ENCODE measurements around the gene CREG2. TPM values are rescaled to one million over a fixed set of nuclear protein-coding genes. Genes with fewer than 3 reads are reported as not detected.

Gene CREG2
- total RNA-seq, 6 donors from 2014 or later = 1.1 to 8.4 (median 1.6) TPM; not detected in 3

DNA sequence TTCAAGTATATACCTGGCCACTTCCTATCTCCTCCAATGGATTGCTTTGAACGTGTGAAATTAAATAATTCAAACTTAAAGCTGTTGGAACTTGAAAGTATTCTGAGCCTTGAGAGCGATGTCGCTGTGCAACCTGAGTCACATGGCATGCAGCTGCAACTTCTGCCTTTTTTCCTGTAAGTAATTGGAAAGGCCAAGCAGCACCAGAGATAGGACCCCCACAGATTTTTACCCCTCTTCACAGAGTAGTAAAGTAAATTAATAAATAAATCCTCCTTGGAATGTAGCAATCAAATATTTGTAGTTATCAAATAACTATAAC is 75.6 kb downstream of the CREG2 start:
- DNase-seq (peak in 1 of 2 donors; percentile 63), ATAC-seq (ENCODE audit: low FRiP score in 2 of 2) (no peak)
- Histone ChIP-seq H3K27me3 (no peaks in the 10 kb centered on the region), H3K4me3 (no peak overlapping the region), H3K27ac (peak overlapping the region in 2 of 4 donors; percentile 94 to 95), H3K36me3 (no peaks in the 10 kb centered on the region), H3K4me1 (peaks cover 0 to 14% (median 7%) of the 10 kb centered on the region in 4 donors), H3K9me3 (no peaks in the 10 kb centered on the region)
- TF ChIP-seq POLR2A (IDR thresholded peaks at IDR 0.05) = no peak
- TF ChIP-seq, protein P1, sequence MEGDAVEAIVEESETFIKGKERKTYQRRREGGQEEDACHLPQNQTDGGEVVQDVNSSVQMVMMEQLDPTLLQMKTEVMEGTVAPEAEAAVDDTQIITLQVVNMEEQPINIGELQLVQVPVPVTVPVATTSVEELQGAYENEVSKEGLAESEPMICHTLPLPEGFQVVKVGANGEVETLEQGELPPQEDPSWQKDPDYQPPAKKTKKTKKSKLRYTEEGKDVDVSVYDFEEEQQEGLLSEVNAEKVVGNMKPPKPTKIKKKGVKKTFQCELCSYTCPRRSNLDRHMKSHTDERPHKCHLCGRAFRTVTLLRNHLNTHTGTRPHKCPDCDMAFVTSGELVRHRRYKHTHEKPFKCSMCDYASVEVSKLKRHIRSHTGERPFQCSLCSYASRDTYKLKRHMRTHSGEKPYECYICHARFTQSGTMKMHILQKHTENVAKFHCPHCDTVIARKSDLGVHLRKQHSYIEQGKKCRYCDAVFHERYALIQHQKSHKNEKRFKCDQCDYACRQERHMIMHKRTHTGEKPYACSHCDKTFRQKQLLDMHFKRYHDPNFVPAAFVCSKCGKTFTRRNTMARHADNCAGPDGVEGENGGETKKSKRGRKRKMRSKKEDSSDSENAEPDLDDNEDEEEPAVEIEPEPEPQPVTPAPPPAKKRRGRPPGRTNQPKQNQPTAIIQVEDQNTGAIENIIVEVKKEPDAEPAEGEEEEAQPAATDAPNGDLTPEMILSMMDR (IDR thresholded peaks at IDR 0.05) = no peak
- no peak for TF ChIP-seq EP300 (IDR thresholded peaks at IDR 0.05)
- no peak for TF ChIP-seq POLR2AphosphoS5 (IDR thresholded peaks at IDR 0.05)
- 42 to 60% methylated on average over 3 of the region's 3 CpGs for WGBS, 2 donors

DNA sequence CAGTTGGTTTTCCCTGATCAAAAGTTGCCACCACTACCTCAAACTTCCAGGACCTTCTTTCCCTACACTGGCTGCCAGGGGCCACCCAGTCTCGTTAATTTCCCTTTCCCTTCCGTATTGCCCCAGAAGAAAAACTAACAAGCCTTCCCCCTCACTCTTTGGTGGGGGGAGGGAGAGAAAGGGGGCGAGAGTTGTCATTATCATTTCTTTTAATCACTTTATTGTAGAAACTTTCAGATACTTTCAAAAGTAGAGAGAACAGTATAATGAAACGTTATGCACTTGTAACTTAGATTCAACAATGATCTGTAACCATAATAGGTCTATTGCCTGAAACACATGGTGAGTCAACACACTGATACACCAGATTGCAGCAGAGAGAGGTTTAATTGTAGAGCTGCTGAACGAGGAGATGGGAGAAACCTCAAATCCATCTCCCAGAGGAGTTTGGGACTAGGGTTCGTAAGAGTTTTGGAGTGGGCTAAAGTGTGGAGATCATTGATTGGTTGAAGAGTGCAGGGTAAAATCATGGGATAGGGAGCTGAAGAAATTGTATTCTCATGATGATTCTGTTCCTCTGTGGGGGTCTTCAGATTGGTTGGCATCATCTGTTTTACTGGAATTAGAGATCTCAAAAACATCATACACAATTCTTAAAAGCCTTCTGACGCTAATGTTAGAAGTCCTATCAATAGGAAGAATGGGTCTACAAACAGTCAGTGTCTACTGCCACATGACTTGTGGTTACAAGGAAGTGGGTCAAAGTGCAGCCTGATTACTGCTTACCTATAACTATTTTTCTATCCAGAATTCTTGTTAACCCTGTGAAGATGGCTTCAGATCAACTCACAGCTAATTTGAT is 76.2 kb downstream of the CREG2 start:
- 70 to 78% methylated on average over 7 of the region's 7 CpGs for WGBS, 2 donors
- TF ChIP-seq EP300 (IDR thresholded peaks at IDR 0.05) (no peak), POLR2A (IDR thresholded peaks at IDR 0.05) (no peak), POLR2AphosphoS5 (IDR thresholded peaks at IDR 0.05) (no peak)
- TF ChIP-seq, protein P1 (IDR thresholded peaks at IDR 0.05) = no peak
- no peaks in the 10 kb centered on the region for H3K36me3 ChIP-seq
- peaks cover 5 to 20% (median 10%) of the 10 kb centered on the region in 4 donors for H3K4me1 ChIP-seq
- DNase-seq (no peak), ATAC-seq (ENCODE audit: low FRiP score in 2 of 2) (no peak)
- H3K27ac ChIP-seq = peak overlapping the region; percentile 93 to 96 (median 94)
- H3K4me3 ChIP-seq = no peak overlapping the region
- H3K27me3 ChIP-seq = no peaks in the 10 kb centered on the region
- no peaks in the 10 kb centered on the region for H3K9me3 ChIP-seq

DNA sequence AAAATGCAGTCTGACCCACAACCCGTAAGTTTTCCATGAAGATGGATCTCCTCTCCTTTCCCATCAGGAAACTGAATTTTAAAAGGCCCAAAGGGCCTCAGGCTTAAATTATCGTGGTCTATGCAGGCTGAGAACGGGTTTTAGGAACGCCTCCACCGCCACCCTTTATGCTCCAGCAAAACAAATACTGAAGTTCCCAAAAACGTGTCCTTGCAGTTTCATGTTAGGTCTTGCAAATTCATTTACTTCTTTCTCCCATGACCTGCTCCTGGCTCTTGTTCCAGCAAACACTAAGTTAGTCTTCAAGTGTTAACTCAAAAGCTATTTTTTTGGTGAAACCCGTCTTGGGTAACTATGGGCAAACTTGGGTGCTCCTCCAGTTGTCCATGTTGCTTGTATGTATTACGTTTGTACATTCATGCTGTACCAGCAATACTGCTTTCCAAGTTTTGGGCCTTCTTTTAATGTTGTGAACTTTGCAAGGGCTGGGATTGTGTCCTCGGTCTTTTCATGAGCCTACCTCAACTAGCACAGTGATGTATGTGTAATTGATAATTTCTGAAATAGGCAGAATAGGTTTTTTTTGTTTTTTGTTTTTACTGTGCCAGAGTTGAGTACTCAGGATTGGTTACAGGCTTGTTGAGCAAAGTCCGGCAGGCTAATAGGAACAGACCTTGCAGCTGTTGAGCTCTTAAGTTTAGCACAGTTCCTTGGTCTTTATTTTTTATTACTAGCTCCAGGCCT is 77.0 kb downstream of the CREG2 start:
- peak overlapping the region; percentile 93 to 96 (median 94) for H3K27ac ChIP-seq
- 56 to 74% methylated on average over 10 of the region's 10 CpGs for WGBS, 2 donors

GRCh38 chr2:101308432-101309210 is 78.7 kb downstream of the CREG2 start, which contains the start of gene RNF149:
TSS of gene RNF149 (minus strand) at chr2:101308701. CDS start at chr2:101308588, 113 bp downstream.
- DNase-seq = peak; percentile 96 to 100
- Histone ChIP-seq H3K27me3 (no peaks in the 10 kb centered on the region), H3K4me3 (peak within 1 kb of the TSS; percentile 58 to 89 (median 73)), H3K9me3 (no peaks in the 10 kb centered on the region), H3K36me3 (no peaks in the 10 kb centered on the region), H3K4me1 (peaks cover 24 to 44% (median 29%) of the 10 kb centered on the region in 4 donors), H3K27ac (peak within 1 kb of the TSS; percentile 93 to 96 (median 94))
- TF ChIP-seq EP300 (IDR thresholded peaks at IDR 0.05) (peak in 2 of 4 donors; percentile 33 to 65), POLR2A (IDR thresholded peaks at IDR 0.05) (peak; percentile 33 to 99 (median 94)), POLR2AphosphoS5 (IDR thresholded peaks at IDR 0.05) (peak; percentile 95 to 98)
- TF ChIP-seq, protein P1 (IDR thresholded peaks at IDR 0.05) = peak; percentile 4 to 86 (median 54)
- peak; percentile 95 for ATAC-seq (ENCODE audit: low FRiP score in 2 of 2)
- 4 to 13% methylated on average over 20 to 44 of the region's 76 CpGs for WGBS, 2 donors

More for the DNA sequence above, 77.0 kb downstream of the CREG2 start:
- Histone ChIP-seq H3K9me3 (no peaks in the 10 kb centered on the region), H3K4me3 (no peak overlapping the region), H3K36me3 (no peaks in the 10 kb centered on the region), H3K4me1 (peaks cover 11 to 28% (median 15%) of the 10 kb centered on the region in 4 donors), H3K27me3 (no peaks in the 10 kb centered on the region)
- TF ChIP-seq POLR2AphosphoS5 (IDR thresholded peaks at IDR 0.05) = no peak
- TF ChIP-seq, protein P1 (IDR thresholded peaks at IDR 0.05) = no peak
- TF ChIP-seq EP300 (IDR thresholded peaks at IDR 0.05) = no peak
- no peak for TF ChIP-seq POLR2A (IDR thresholded peaks at IDR 0.05)
- ATAC-seq (ENCODE audit: low FRiP score in 2 of 2) = no peak
- no peak for DNase-seq

Measured in upper lobe of left lung (tissue), 6 donors.